K562 (cell line): ENCODE data around the gene ATP2A3. TPM values are rescaled to one million over a fixed set of nuclear protein-coding genes. Genes with fewer than 3 reads are reported as not detected.

Source experiments
- ARID1B ChIP-seq: fragments of 450-650 bp; IDR thresholded peaks from 2 replicates; pipeline ENCODE4 v1.6.1; 2016; ENCODE audit warnings: antibody characterized with exemption, mild to moderate bottlenecking, inconsistent platforms
- BMI1 ChIP-seq: fragments of 150-350 bp; IDR thresholded peaks from 2 replicates; pipeline ENCODE4 v1.6.1; 2014; ENCODE audit warnings: low read length
- CHD2 ChIP-seq: IDR thresholded peaks from 2 replicates; pipeline ENCODE4 v1.6.1; 2011; ENCODE audit warnings: low read depth, low read length
- DPF2 ChIP-seq: fragments of 450-650 bp; IDR thresholded peaks from 2 replicates; pipeline ENCODE4 v1.6.1; 2016
- FOXK2 ChIP-seq, 2 experiments: fragments of 450-650 bp; IDR thresholded peaks in 1 of 2; conservative IDR thresholded peaks in 1 of 2; 2 replicates each; pipeline ENCODE4 v1.6.1; 2016; ENCODE audit warnings: low read depth in 2 of 2, mild to moderate bottlenecking in 1 of 2
- FOXP1 ChIP-seq: sonication (generic); formaldehyde crosslinking; IDR thresholded peaks from 2 replicates; pipeline ENCODE4 v1.8.0; 2022; ENCODE audit warnings: mild to moderate bottlenecking, missing genetic modification reagents
- KAT7 ChIP-seq: sonication (generic); formaldehyde crosslinking; IDR thresholded peaks from 2 replicates; pipeline ENCODE4 v1.8.0; 2022; ENCODE audit warnings: missing genetic modification reagents, mild to moderate bottlenecking, borderline replicate concordance
- KDM1A ChIP-seq, 2 experiments: fragments of 450-650 bp; IDR thresholded peaks; 2 replicates each; pipeline ENCODE4 v1.6.1; 2016; ENCODE audit warnings: mild to moderate bottlenecking in 2 of 2
- MAFG ChIP-seq: fragments of 450-650 bp; conservative IDR thresholded peaks from 2 replicates; pipeline ENCODE4 v1.6.1; 2016; ENCODE audit warnings: missing genetic modification characterization, missing compliant biosample characterization
- MIER1 ChIP-seq: fragments of 450-650 bp; IDR thresholded peaks from 2 replicates; pipeline ENCODE4 v1.6.1; 2016; ENCODE audit warnings: antibody characterized with exemption, mild to moderate bottlenecking, low read depth
- POLR2A ChIP-seq: fragments of 450-650 bp; conservative IDR thresholded peaks from 2 replicates; pipeline ENCODE4 v1.6.1; 2016
- POLR2AphosphoS2 ChIP-seq: IDR thresholded peaks from 2 replicates; pipeline ENCODE4 v1.6.1; 2012; ENCODE audit warnings: low read length, improper control_type of control experiment
- RBFOX2 ChIP-seq: fragments of 200-400 bp; formaldehyde crosslinking; IDR thresholded peaks from 2 replicates; pipeline ENCODE4 v1.6.1; 2017; ENCODE audit warnings: low read depth, mild to moderate bottlenecking, low read length, moderate library complexity
- SMARCE1 ChIP-seq: fragments of 450-650 bp; IDR thresholded peaks from 2 replicates; pipeline ENCODE4 v1.7.1; 2016; ENCODE audit warnings: mild to moderate bottlenecking
- TCF3 ChIP-seq: sonication (generic); formaldehyde crosslinking; IDR thresholded peaks from 2 replicates; pipeline ENCODE4 v1.4.0; 2020; ENCODE audit warnings: mild to moderate bottlenecking, missing genetic modification reagents
- ZBTB17 ChIP-seq: fragments of 450-650 bp; formaldehyde crosslinking; IDR thresholded peaks from 2 replicates; pipeline ENCODE4 v1.4.0; 2020; ENCODE audit warnings: mild to moderate bottlenecking
- ZFX ChIP-seq: sonication (generic); formaldehyde crosslinking; IDR thresholded peaks from 2 replicates; pipeline ENCODE4 v1.8.0; 2022; ENCODE audit warnings: mild to moderate bottlenecking, missing genetic modification reagents, moderate library complexity
- ZNF316 ChIP-seq: fragments of 450-650 bp; IDR thresholded peaks from 2 replicates; pipeline ENCODE4 v1.6.1; 2016
- ZNF384 ChIP-seq: IDR thresholded peaks from 2 replicates; pipeline ENCODE4 v1.6.1; 2012; ENCODE audit warnings: low read depth, low read length, improper control_type of control experiment
- polyA plus RNA-seq, 8 experiments: library from polyadenylated mRNA; depleted of rRNA in 4 of 8; stranded (reverse) in 5 of 8; unstranded in 3 of 8; fragments of >200 nt; fragmentation: Nextera tagmentation in 2 of 8; fragmentation: Illumina TruSeq in 1 of 8; extraction: Ambion mirVana in 2 of 8; extraction: Trizol in 1 of 8; gene quantifications; 2 replicates each; pipeline versions ENCODE4 v1.2.1 to v1.2.3, GENCODE V29; 2011 to 2014; ENCODE audit warnings: inconsistent platforms in 1 of 8, missing spikeins in 1 of 8
- total RNA-seq, 7 experiments: library from RNA; depleted of rRNA in 6 of 7; stranded (reverse); fragments of >200 nt in 6 of 7; fragmentation: Illumina TruSeq in 2 of 7; extraction: Trizol in 2 of 7; gene quantifications; 2 replicates each; pipeline versions ENCODE4 v1.2.1 to v1.2.3, GENCODE V29; 2011 to 2021; ENCODE audit warnings: low replicate concordance in 1 of 7
- TF ChIP-seq, protein P1 (sequence below), 2 experiments: fragments of 450-650 bp; conservative IDR thresholded peaks; 2 replicates each; pipeline ENCODE4 v1.6.1; 2017; ENCODE audit warnings: mild to moderate bottlenecking in 2 of 2, moderate library complexity in 2 of 2
- TF ChIP-seq, protein P2 (sequence below): fragments of 200-800 bp; sonication (Bioruptor generic); IDR thresholded peaks from 2 replicates; pipeline ENCODE4 v1.6.1; 2017; ENCODE audit warnings: missing genetic modification characterization, missing compliant biosample characterization
- TF ChIP-seq, protein P3 (sequence below): fragments of 250-450 bp; sonication (Bioruptor Pico); IDR thresholded peaks from 2 replicates; pipeline ENCODE4 v1.5.0; 2020; ENCODE audit warnings: mild to moderate bottlenecking
- TF ChIP-seq, protein P4 (sequence below): fragments of 450-650 bp; IDR thresholded peaks from 2 replicates; pipeline ENCODE4 v1.6.1; 2017; ENCODE audit warnings: antibody characterized with exemption, mild to moderate bottlenecking

Gene ATP2A3
- total and polyA plus RNA-seq, 9 of the 15 experiments (the other 6 are each of a cell fraction or from before 2014, with no cell fraction given): 0.65 to 103 (median 31.3) TPM

DNA sequence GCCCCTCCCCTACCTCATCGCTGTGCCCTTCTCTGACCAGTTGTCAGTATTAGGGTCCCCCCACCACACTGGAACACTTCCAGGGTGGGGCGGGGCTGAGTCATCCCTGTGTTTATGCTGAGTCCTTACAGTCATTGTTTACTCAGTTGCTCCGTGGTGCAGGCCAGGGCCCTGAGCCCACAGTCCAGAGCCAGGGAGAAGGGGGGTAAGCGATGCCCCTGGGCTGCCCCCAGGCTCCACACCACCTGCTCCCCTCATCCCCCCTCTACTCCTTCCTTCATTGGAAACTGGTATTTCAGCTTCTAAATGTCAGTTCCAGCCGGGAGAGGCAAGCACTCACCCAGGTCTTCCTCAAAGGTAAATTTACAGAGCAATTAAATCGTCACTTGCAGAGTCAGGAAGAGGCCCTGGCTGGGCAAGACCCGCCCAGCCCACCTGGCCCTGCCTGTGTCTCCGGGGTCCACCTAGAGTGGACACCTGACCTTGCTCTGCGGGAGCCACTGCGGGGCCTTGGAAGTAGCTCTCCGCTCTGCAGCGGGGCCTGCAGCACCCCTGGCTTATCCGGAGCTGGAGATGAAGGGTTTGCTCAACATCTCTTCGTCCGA is 4.8 kb downstream of the ATP2A3 start (continued):
- TF ChIP-seq FOXP1 (0 out of 2 replicates have a peak, but pooled peaks have one; percentile 32), MAFG (tag) (peak; percentile 41), ZNF316 (peak; percentile 79), SMARCE1 (0 out of 2 replicates have a peak, but pooled peaks have one; percentile 35), ZFX (peak; percentile 27; the same call in 1 of the 2 replicates), MIER1 (no peak), BMI1 (no peak), KDM1A (IDR thresholded peaks at IDR 0.05) (no peak), FOXK2 (conservative IDR thresholded peaks at IDR 0.05 in 1 of 2, IDR thresholded peaks at IDR 0.05 in 1 of 2; ENCODE audit: low read depth in 2 of 2) (peak; percentile 44 to 54; a peak in 3 of 4 replicates), TCF3 (CRISPR knock-in tag) (peak; percentile 20; the same call in 1 of the 2 replicates), CHD2 (no peak), ZBTB17 (CRISPR knock-in tag) (no peak), KAT7 (CRISPR knock-in tag) (no peak), POLR2A (no peak), POLR2AphosphoS2 (no peak), RBFOX2 (peak; percentile 61; the same call in 1 of the 2 replicates), DPF2 (peak; percentile 69), ARID1B (peak; percentile 57), ZNF384 (no peak)
- TF ChIP-seq, protein P1, sequence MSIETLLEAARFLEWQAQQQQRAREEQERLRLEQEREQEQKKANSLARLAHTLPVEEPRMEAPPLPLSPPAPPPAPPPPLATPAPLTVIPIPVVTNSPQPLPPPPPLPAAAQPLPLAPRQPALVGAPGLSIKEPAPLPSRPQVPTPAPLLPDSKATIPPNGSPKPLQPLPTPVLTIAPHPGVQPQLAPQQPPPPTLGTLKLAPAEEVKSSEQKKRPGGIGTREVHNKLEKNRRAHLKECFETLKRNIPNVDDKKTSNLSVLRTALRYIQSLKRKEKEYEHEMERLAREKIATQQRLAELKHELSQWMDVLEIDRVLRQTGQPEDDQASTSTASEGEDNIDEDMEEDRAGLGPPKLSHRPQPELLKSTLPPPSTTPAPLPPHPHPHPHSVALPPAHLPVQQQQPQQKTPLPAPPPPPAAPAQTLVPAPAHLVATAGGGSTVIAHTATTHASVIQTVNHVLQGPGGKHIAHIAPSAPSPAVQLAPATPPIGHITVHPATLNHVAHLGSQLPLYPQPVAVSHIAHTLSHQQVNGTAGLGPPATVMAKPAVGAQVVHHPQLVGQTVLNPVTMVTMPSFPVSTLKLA (conservative IDR thresholded peaks at IDR 0.05): no peak
- TF ChIP-seq, protein P2, sequence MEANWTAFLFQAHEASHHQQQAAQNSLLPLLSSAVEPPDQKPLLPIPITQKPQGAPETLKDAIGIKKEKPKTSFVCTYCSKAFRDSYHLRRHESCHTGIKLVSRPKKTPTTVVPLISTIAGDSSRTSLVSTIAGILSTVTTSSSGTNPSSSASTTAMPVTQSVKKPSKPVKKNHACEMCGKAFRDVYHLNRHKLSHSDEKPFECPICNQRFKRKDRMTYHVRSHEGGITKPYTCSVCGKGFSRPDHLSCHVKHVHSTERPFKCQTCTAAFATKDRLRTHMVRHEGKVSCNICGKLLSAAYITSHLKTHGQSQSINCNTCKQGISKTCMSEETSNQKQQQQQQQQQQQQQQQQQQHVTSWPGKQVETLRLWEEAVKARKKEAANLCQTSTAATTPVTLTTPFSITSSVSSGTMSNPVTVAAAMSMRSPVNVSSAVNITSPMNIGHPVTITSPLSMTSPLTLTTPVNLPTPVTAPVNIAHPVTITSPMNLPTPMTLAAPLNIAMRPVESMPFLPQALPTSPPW (CRISPR knock-in tag): peak; percentile 64
- TF ChIP-seq, protein P3, sequence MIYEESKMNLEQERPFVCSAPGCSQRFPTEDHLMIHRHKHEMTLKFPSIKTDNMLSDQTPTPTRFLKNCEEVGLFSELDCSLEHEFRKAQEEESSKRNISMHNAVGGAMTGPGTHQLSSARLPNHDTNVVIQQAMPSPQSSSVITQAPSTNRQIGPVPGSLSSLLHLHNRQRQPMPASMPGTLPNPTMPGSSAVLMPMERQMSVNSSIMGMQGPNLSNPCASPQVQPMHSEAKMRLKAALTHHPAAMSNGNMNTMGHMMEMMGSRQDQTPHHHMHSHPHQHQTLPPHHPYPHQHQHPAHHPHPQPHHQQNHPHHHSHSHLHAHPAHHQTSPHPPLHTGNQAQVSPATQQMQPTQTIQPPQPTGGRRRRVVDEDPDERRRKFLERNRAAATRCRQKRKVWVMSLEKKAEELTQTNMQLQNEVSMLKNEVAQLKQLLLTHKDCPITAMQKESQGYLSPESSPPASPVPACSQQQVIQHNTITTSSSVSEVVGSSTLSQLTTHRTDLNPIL (CRISPR knock-in tag): no peak
- TF ChIP-seq, protein P4, sequence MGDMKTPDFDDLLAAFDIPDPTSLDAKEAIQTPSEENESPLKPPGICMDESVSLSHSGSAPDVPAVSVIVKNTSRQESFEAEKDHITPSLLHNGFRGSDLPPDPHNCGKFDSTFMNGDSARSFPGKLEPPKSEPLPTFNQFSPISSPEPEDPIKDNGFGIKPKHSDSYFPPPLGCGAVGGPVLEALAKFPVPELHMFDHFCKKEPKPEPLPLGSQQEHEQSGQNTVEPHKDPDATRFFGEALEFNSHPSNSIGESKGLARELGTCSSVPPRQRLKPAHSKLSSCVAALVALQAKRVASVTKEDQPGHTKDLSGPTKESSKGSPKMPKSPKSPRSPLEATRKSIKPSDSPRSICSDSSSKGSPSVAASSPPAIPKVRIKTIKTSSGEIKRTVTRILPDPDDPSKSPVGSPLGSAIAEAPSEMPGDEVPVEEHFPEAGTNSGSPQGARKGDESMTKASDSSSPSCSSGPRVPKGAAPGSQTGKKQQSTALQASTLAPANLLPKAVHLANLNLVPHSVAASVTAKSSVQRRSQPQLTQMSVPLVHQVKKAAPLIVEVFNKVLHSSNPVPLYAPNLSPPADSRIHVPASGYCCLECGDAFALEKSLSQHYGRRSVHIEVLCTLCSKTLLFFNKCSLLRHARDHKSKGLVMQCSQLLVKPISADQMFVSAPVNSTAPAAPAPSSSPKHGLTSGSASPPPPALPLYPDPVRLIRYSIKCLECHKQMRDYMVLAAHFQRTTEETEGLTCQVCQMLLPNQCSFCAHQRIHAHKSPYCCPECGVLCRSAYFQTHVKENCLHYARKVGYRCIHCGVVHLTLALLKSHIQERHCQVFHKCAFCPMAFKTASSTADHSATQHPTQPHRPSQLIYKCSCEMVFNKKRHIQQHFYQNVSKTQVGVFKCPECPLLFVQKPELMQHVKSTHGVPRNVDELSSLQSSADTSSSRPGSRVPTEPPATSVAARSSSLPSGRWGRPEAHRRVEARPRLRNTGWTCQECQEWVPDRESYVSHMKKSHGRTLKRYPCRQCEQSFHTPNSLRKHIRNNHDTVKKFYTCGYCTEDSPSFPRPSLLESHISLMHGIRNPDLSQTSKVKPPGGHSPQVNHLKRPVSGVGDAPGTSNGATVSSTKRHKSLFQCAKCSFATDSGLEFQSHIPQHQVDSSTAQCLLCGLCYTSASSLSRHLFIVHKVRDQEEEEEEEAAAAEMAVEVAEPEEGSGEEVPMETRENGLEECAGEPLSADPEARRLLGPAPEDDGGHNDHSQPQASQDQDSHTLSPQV: peak; percentile 82
